HEK293 (cell line): ENCODE measurements around the gene KCNAB1.

ENCODE experiments used
- EGR2 ChIP-seq: fragments of 450-650 bp; formaldehyde crosslinking; IDR thresholded peaks from 2 replicates; pipeline ENCODE4 v1.5.1; 2016; ENCODE audit warnings: low read depth, missing biosample characterization, missing genetic modification characterization
- GLIS2 ChIP-seq: fragments of 450-650 bp; formaldehyde crosslinking; IDR thresholded peaks from 2 replicates; pipeline ENCODE4 v1.5.1; 2016; ENCODE audit warnings: missing biosample characterization, missing genetic modification characterization
- KLF8 ChIP-seq: fragments of 450-650 bp; formaldehyde crosslinking; IDR thresholded peaks from 2 replicates; pipeline ENCODE4 v1.5.1; 2016; ENCODE audit warnings: missing biosample characterization, missing genetic modification characterization
- SALL2 ChIP-seq: fragments of 450-650 bp; formaldehyde crosslinking; IDR thresholded peaks from 2 replicates; pipeline ENCODE4 v1.5.0; 2017; ENCODE audit warnings: missing biosample characterization, mild to moderate bottlenecking, missing genetic modification characterization, borderline replicate concordance
- TSHZ1 ChIP-seq: fragments of 450-650 bp; formaldehyde crosslinking; IDR thresholded peaks from 2 replicates; pipeline ENCODE4 v1.5.1; 2016; ENCODE audit warnings: missing biosample characterization, missing genetic modification characterization, borderline replicate concordance
- WT1 ChIP-seq: fragments of 450-650 bp; formaldehyde crosslinking; IDR thresholded peaks from 2 replicates; pipeline ENCODE4 v1.5.1; 2016; ENCODE audit warnings: missing biosample characterization, missing genetic modification characterization
- YY2 ChIP-seq: fragments of 450-650 bp; formaldehyde crosslinking; IDR thresholded peaks from 2 replicates; pipeline ENCODE4 v1.5.1; 2016; ENCODE audit warnings: missing biosample characterization, missing genetic modification characterization
- ZBTB11 ChIP-seq: fragments of 450-650 bp; formaldehyde crosslinking; conservative IDR thresholded peaks from 2 replicates; pipeline ENCODE4 v1.5.1; 2016; ENCODE audit warnings: low read depth, missing biosample characterization, missing genetic modification characterization
- ZFP3 ChIP-seq: fragments of 450-650 bp; formaldehyde crosslinking; IDR thresholded peaks from 2 replicates; pipeline ENCODE4 v1.5.1; 2016; ENCODE audit warnings: low read depth, missing biosample characterization, missing genetic modification characterization
- ZFP69B ChIP-seq: fragments of 450-650 bp; formaldehyde crosslinking; IDR thresholded peaks from 2 replicates; pipeline ENCODE4 v1.5.1; 2016; ENCODE audit warnings: missing biosample characterization, missing genetic modification characterization
- ZIC2 ChIP-seq: fragments of 450-650 bp; formaldehyde crosslinking; IDR thresholded peaks from 2 replicates; pipeline ENCODE4 v1.5.1; 2016; ENCODE audit warnings: missing biosample characterization, missing genetic modification characterization
- ZNF114 ChIP-seq: fragments of 450-650 bp; formaldehyde crosslinking; IDR thresholded peaks from 2 replicates; pipeline ENCODE4 v1.5.0; 2017; ENCODE audit warnings: missing biosample characterization, missing genetic modification characterization
- ZNF184 ChIP-seq: fragments of 450-650 bp; IDR thresholded peaks from 2 replicates; pipeline ENCODE4 v1.5.1; 2018; ENCODE audit warnings: missing biosample characterization, mild to moderate bottlenecking, missing genetic modification characterization
- ZNF19 ChIP-seq: fragments of 450-650 bp; formaldehyde crosslinking; IDR thresholded peaks from 2 replicates; pipeline ENCODE4; 2016; ENCODE audit warnings: missing biosample characterization, missing genetic modification characterization, low read depth
- ZNF211 ChIP-seq: fragments of 450-650 bp; formaldehyde crosslinking; IDR thresholded peaks from 2 replicates; pipeline ENCODE4 v1.5.1; 2016; ENCODE audit warnings: low read depth, missing biosample characterization, missing genetic modification characterization
- ZNF394 ChIP-seq: fragments of 450-650 bp; formaldehyde crosslinking; IDR thresholded peaks from 2 replicates; pipeline ENCODE4 v1.5.1; 2016; ENCODE audit warnings: missing biosample characterization, missing genetic modification characterization, mild to moderate bottlenecking, moderate library complexity, borderline replicate concordance
- ZNF398 ChIP-seq: fragments of 450-650 bp; formaldehyde crosslinking; IDR thresholded peaks from 2 replicates; pipeline ENCODE4 v1.5.1; 2017; ENCODE audit warnings: missing biosample characterization, missing genetic modification characterization
- ZNF513 ChIP-seq: fragments of 450-650 bp; IDR thresholded peaks from 2 replicates; pipeline ENCODE4 v1.5.1; 2018; ENCODE audit warnings: missing biosample characterization, missing genetic modification characterization
- ZNF692 ChIP-seq: fragments of 450-650 bp; formaldehyde crosslinking; IDR thresholded peaks from 2 replicates; pipeline ENCODE4 v1.5.1; 2016; ENCODE audit warnings: missing biosample characterization, missing genetic modification characterization
- ZNF704 ChIP-seq: fragments of 450-650 bp; formaldehyde crosslinking; IDR thresholded peaks from 2 replicates; pipeline ENCODE4 v1.5.1; 2016; ENCODE audit warnings: missing biosample characterization, missing genetic modification characterization
- ZNF792 ChIP-seq: fragments of 450-650 bp; formaldehyde crosslinking; IDR thresholded peaks from 2 replicates; pipeline ENCODE4 v1.5.1; 2016; ENCODE audit warnings: missing biosample characterization, missing genetic modification characterization
- ZNF830 ChIP-seq: fragments of 450-650 bp; IDR thresholded peaks from 2 replicates; pipeline ENCODE4 v1.5.0; 2018; ENCODE audit warnings: missing biosample characterization, missing genetic modification characterization, low read depth, mild to moderate bottlenecking, moderate library complexity
- ZSCAN16 ChIP-seq: fragments of 450-650 bp; formaldehyde crosslinking; IDR thresholded peaks from 2 replicates; pipeline ENCODE4 v1.5.1; 2016; ENCODE audit warnings: missing biosample characterization, missing genetic modification characterization
- ZXDB ChIP-seq: fragments of 450-650 bp; formaldehyde crosslinking; IDR thresholded peaks from 2 replicates; pipeline ENCODE4 v1.5.1; 2016; ENCODE audit warnings: missing biosample characterization, missing genetic modification characterization

Gene KCNAB1

GRCh38 chr3:156554842-156555687 is 434.7 kb downstream of the KCNAB1 start, which contains the start of gene SSR3 (continued):
- peak; percentile 75 for TF ChIP-seq KLF8 (tag by site-specific recombination)
- no peak for TF ChIP-seq ZNF692
- TF ChIP-seq ZNF513 = no peak
- peak; percentile 27; the same call in 1 of the 2 replicates for TF ChIP-seq GLIS2
- TF ChIP-seq ZIC2 (tag by site-specific recombination) = no peak
- no peak for TF ChIP-seq TSHZ1 (tag by site-specific recombination)
- TF ChIP-seq WT1 (tag by site-specific recombination) = no peak
- no peak for TF ChIP-seq ZNF792 (tag by site-specific recombination)
- peak; percentile 86 for TF ChIP-seq EGR2 (tag by site-specific recombination)
- TF ChIP-seq ZXDB = peak; percentile 78; the same call in 1 of the 2 replicates
- TF ChIP-seq ZNF394 (tag by site-specific recombination) = no peak
- no peak for TF ChIP-seq ZFP69B (tag by site-specific recombination)
- TF ChIP-seq ZNF184 (tag by site-specific recombination) = no peak
- no peak for TF ChIP-seq ZSCAN16
- no peak for TF ChIP-seq ZNF704 (tag by site-specific recombination)
- TF ChIP-seq YY2 (tag by site-specific recombination) = peak; percentile 39; the same call in 1 of the 2 replicates
- no peak for TF ChIP-seq ZNF211 (tag by site-specific recombination)
- no peak for TF ChIP-seq ZNF19 (tag by site-specific recombination)
- no peak for TF ChIP-seq ZNF114
- TF ChIP-seq ZNF398 (tag by site-specific recombination) = no peak
- no peak for TF ChIP-seq ZNF830 (tag by site-specific recombination)
- TF ChIP-seq ZFP3 = no peak
- no peak for TF ChIP-seq ZBTB11
- TF ChIP-seq SALL2 (tag by site-specific recombination) = no peak
